GM12878 (cell line): ENCODE measurements around the gene ASH1L. TPM values are rescaled to one million over a fixed set of nuclear protein-coding genes. Genes with fewer than 3 reads are reported as not detected.
A peak's percentile ranks its signal among the peaks of the same experiment; 100 is the strongest.

Experiments used
- EED ChIP-seq: sonication (generic); IDR thresholded peaks from 2 replicates; pipeline ENCODE4 v1.6.1; 2016; ENCODE audit warnings: antibody characterized with exemption, low read depth
- ETV6 ChIP-seq, 2 experiments: fragments of 450-650 bp in 1 of 2; IDR thresholded peaks in 1 of 2; conservative IDR thresholded peaks in 1 of 2; 2 replicates each; pipeline ENCODE4 v1.6.1; 2014; ENCODE audit warnings: antibody characterized with exemption in 1 of 2, borderline replicate concordance in 1 of 2, low read depth in 1 of 2, mild to moderate bottlenecking in 1 of 2, moderate library complexity in 1 of 2
- IKZF1 ChIP-seq: fragments of 450-650 bp; conservative IDR thresholded peaks from 2 replicates; pipeline ENCODE4 v1.6.1; 2017; ENCODE audit warnings: antibody characterized with exemption, mild to moderate bottlenecking
- JUNB ChIP-seq: IDR thresholded peaks from 2 replicates; pipeline ENCODE4 v1.6.1; 2016; ENCODE audit warnings: antibody characterized with exemption, mild to moderate bottlenecking
- RAD51 ChIP-seq: fragments of 450-650 bp; IDR thresholded peaks from 2 replicates; pipeline ENCODE4 v1.6.1; 2016; ENCODE audit warnings: moderate library complexity, mild to moderate bottlenecking, inconsistent platforms
- RBBP5 ChIP-seq: fragments of 200-600 bp; sonication (generic); conservative IDR thresholded peaks from 2 replicates; pipeline ENCODE4 v1.6.1; 2016
- SREBF2 ChIP-seq: IDR thresholded peaks from 2 replicates; pipeline ENCODE4 v1.6.1; 2012; ENCODE audit warnings: mild to moderate bottlenecking, low read length
- SUPT20H ChIP-seq: IDR thresholded peaks from 2 replicates; pipeline ENCODE4 v1.6.1; 2011; ENCODE audit warnings: low read depth, mild to moderate bottlenecking, low read length, moderate library complexity, borderline replicate concordance; ENCODE audit not compliant: control insufficient read depth
- TBL1XR1 ChIP-seq: IDR thresholded peaks from 2 replicates; pipeline ENCODE4 v1.6.1; 2012; ENCODE audit warnings: low read depth, low read length, improper control_type of control experiment
- YY1 ChIP-seq: IDR thresholded peaks from 2 replicates; pipeline ENCODE4 v1.6.1; 2011; ENCODE audit warnings: low read depth, mild to moderate bottlenecking, low read length
- ZNF274 ChIP-seq: IDR thresholded peaks from one replicate; pipeline ENCODE4 v1.8.0; 2011; ENCODE audit not compliant: insufficient read length, insufficient read depth
- ZZZ3 ChIP-seq: IDR thresholded peaks from 2 replicates; pipeline ENCODE4 v1.6.1; 2011; ENCODE audit warnings: low read depth; ENCODE audit not compliant: control insufficient read depth, insufficient read length
- polyA plus RNA-seq, 11 experiments: library from polyadenylated mRNA; depleted of rRNA in 4 of 11; unstranded in 6 of 11; stranded (reverse) in 5 of 11; fragments of >200 nt; fragmentation: Nextera tagmentation in 4 of 11; fragmentation: Illumina TruSeq in 1 of 11; extraction: Ambion mirVana in 4 of 11; extraction: Trizol in 1 of 11; gene quantifications; 1 replicate in 1 of 11; 2 replicates in 10 of 11; pipeline versions ENCODE4 v1.2.1 to v1.2.3, GENCODE V29; 2011 to 2016; ENCODE audit warnings: inconsistent platforms in 2 of 11, missing spikeins in 2 of 11, low read depth in 1 of 11
- total RNA-seq, 4 experiments: library from RNA; depleted of rRNA in 3 of 4; stranded (reverse); fragments of >200 nt in 3 of 4; fragmentation: Illumina TruSeq in 1 of 4; extraction: Trizol in 1 of 4; gene quantifications; 2 replicates each; pipeline versions ENCODE4 v1.2.1 to v1.2.3, GENCODE V29; 2013 to 2021
- TF ChIP-seq, protein P1 (sequence below), 3 experiments: IDR thresholded peaks in 2 of 3; conservative IDR thresholded peaks in 1 of 3; 2 replicates each; pipeline ENCODE4 v1.5.1; 2011; ENCODE audit warnings: low read depth in 3 of 3, low read length in 3 of 3, mild to moderate bottlenecking in 3 of 3, control low read depth in 2 of 3, moderate library complexity in 2 of 3, inconsistent platforms in 1 of 3, mixed read lengths in 1 of 3; ENCODE audit not compliant: control insufficient read depth in 2 of 3, insufficient read depth in 1 of 3; ENCODE audit errors: extremely low read depth in 1 of 3
- TF ChIP-seq, protein P2 (sequence below): fragments of 450-650 bp; IDR thresholded peaks from 2 replicates; pipeline ENCODE4 v1.6.1; 2017; ENCODE audit warnings: mild to moderate bottlenecking, moderate library complexity
- TF ChIP-seq, protein P3 (sequence below): fragments of 450-650 bp; IDR thresholded peaks from 2 replicates; pipeline ENCODE4 v1.6.1; 2018; ENCODE audit warnings: mild to moderate bottlenecking, low read depth, moderate library complexity; ENCODE audit not compliant: partially characterized antibody

Gene ASH1L
- total and polyA plus RNA-seq, 10 of the 15 experiments (the other 5 are each of a cell fraction or from before 2014, with no cell fraction given) = 1.7 to 23.9 (median 16.6) TPM

DNA sequence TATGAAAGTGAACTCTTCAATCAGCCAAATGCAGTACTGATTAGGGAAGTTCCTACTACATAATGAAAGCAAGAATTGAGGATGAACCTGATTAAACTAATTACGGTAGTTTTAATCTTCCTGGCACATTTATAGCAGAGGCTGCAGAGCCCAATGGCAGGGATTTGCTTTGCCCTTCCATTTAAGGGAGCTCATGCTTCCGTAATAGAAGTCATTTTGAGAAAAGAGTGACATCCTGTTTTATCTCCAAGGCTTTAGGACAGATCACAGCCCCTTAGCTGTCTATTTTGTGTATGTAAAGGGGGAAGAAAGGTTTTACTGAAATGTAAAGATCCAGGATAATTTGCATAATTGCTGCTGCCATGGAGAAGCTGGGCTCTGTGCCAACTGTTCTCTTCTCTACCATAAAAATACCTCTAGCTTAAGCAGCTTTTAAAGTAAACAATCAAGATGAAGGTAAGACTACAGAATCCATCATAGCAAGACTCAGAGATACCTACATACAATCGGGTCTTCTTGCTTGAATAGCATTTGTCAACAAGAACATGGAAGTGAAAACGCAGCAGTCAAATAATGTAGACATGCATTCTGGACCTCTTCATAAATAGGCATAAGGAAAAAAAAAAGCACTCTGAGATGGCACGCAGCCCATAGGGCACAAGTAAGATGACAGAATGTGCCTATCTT lies 62.5 kb downstream of the ASH1L start (continued):
- TF ChIP-seq, protein P1, sequence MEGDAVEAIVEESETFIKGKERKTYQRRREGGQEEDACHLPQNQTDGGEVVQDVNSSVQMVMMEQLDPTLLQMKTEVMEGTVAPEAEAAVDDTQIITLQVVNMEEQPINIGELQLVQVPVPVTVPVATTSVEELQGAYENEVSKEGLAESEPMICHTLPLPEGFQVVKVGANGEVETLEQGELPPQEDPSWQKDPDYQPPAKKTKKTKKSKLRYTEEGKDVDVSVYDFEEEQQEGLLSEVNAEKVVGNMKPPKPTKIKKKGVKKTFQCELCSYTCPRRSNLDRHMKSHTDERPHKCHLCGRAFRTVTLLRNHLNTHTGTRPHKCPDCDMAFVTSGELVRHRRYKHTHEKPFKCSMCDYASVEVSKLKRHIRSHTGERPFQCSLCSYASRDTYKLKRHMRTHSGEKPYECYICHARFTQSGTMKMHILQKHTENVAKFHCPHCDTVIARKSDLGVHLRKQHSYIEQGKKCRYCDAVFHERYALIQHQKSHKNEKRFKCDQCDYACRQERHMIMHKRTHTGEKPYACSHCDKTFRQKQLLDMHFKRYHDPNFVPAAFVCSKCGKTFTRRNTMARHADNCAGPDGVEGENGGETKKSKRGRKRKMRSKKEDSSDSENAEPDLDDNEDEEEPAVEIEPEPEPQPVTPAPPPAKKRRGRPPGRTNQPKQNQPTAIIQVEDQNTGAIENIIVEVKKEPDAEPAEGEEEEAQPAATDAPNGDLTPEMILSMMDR (IDR thresholded peaks at IDR 0.05 in 2 of 3, conservative IDR thresholded peaks at IDR 0.05 in 1 of 3; ENCODE audit: control insufficient read depth in 2 of 3, extremely low read depth in 1 of 3, insufficient read depth in 1 of 3, low read depth in 3 of 3, low read length in 3 of 3) = no peak
- no peak for TF ChIP-seq TBL1XR1
- TF ChIP-seq EED = no peak
- TF ChIP-seq ZNF274 = no peak
- no peak for TF ChIP-seq ZZZ3
- TF ChIP-seq SUPT20H = no peak
- no peak for TF ChIP-seq ETV6 (conservative IDR thresholded peaks at IDR 0.05 in 1 of 2, IDR thresholded peaks at IDR 0.05 in 1 of 2; ENCODE audit: borderline replicate concordance in 1 of 2, low read depth in 1 of 2)
- TF ChIP-seq, protein P2, sequence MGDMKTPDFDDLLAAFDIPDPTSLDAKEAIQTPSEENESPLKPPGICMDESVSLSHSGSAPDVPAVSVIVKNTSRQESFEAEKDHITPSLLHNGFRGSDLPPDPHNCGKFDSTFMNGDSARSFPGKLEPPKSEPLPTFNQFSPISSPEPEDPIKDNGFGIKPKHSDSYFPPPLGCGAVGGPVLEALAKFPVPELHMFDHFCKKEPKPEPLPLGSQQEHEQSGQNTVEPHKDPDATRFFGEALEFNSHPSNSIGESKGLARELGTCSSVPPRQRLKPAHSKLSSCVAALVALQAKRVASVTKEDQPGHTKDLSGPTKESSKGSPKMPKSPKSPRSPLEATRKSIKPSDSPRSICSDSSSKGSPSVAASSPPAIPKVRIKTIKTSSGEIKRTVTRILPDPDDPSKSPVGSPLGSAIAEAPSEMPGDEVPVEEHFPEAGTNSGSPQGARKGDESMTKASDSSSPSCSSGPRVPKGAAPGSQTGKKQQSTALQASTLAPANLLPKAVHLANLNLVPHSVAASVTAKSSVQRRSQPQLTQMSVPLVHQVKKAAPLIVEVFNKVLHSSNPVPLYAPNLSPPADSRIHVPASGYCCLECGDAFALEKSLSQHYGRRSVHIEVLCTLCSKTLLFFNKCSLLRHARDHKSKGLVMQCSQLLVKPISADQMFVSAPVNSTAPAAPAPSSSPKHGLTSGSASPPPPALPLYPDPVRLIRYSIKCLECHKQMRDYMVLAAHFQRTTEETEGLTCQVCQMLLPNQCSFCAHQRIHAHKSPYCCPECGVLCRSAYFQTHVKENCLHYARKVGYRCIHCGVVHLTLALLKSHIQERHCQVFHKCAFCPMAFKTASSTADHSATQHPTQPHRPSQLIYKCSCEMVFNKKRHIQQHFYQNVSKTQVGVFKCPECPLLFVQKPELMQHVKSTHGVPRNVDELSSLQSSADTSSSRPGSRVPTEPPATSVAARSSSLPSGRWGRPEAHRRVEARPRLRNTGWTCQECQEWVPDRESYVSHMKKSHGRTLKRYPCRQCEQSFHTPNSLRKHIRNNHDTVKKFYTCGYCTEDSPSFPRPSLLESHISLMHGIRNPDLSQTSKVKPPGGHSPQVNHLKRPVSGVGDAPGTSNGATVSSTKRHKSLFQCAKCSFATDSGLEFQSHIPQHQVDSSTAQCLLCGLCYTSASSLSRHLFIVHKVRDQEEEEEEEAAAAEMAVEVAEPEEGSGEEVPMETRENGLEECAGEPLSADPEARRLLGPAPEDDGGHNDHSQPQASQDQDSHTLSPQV = no peak
- peak; percentile 50; the same call in 1 of the 2 replicates for TF ChIP-seq YY1
- TF ChIP-seq IKZF1 = peak; percentile 39; the same call in 1 of the 2 replicates
- TF ChIP-seq JUNB = no peak
- TF ChIP-seq RAD51 = no peak
- TF ChIP-seq, protein P3, sequence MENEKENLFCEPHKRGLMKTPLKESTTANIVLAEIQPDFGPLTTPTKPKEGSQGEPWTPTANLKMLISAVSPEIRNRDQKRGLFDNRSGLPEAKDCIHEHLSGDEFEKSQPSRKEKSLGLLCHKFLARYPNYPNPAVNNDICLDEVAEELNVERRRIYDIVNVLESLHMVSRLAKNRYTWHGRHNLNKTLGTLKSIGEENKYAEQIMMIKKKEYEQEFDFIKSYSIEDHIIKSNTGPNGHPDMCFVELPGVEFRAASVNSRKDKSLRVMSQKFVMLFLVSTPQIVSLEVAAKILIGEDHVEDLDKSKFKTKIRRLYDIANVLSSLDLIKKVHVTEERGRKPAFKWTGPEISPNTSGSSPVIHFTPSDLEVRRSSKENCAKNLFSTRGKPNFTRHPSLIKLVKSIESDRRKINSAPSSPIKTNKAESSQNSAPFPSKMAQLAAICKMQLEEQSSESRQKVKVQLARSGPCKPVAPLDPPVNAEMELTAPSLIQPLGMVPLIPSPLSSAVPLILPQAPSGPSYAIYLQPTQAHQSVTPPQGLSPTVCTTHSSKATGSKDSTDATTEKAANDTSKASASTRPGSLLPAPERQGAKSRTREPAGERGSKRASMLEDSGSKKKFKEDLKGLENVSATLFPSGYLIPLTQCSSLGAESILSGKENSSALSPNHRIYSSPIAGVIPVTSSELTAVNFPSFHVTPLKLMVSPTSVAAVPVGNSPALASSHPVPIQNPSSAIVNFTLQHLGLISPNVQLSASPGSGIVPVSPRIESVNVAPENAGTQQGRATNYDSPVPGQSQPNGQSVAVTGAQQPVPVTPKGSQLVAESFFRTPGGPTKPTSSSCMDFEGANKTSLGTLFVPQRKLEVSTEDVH = no peak
- TF ChIP-seq RBBP5 = no peak
- TF ChIP-seq SREBF2 = no peak
